ENCODE results near the gene MTARC1. TPM values are rescaled to one million over a fixed set of nuclear protein-coding genes. Genes with fewer than 3 reads are reported as not detected.

MTARC1 gene
- total and polyA plus RNA-seq, 9 of the 15 experiments (the other 6 are each of a cell fraction or from before 2014, with no cell fraction given), result 0.07 to 0.14 (median 0.11) TPM; not detected in 6

- H4K20me1 ChIP-seq (replicated peaks; ENCODE audit: control insufficient read depth, insufficient read depth, low read length), result no peaks in the 10 kb centered on the region
- H3K9ac ChIP-seq (ENCODE audit: insufficient read depth in 1 of 2, low read depth in 2 of 2, low read length in 2 of 2), result no peak overlapping the region
- H3K36me3 ChIP-seq (ENCODE audit: control insufficient read depth, insufficient read depth, low read length), result no peaks in the 10 kb centered on the region
- H3K27ac ChIP-seq (ENCODE audit: extremely low read depth, low read depth, low read length), result no peak overlapping the region
- no peak for DNase-seq (ENCODE audit: extremely low read depth in 1 of 4, low spot score in 3 of 4)
- peaks cover 2 to 9% of the 10 kb centered on the region in 2 experiments; a peak in 2 of 5 replicates for H3K27me3 ChIP-seq (ENCODE audit: control insufficient read depth in 2 of 2, insufficient read depth in 2 of 2, low read length in 2 of 2)
- no peak overlapping the region for H2AFZ ChIP-seq (ENCODE audit: low read depth, low read length)
- H3K9me1 ChIP-seq (ENCODE audit: control insufficient read depth, insufficient read depth, low read length), result no peaks in the 10 kb centered on the region
- ChIA-PET CTCF (ENCODE audit: low intra/inter-chr PET ratio) (no interaction called here), POLR2A (no interaction called here)
- no peak overlapping the region for H3K4me3 ChIP-seq
- intact Hi-C loops (cut with micrococcal nuclease) (no loop called here), in situ Hi-C loops (cut with MboI) (no loop called here)
- TF ChIP-seq SP1 (CRISPR knock-in tag; IDR thresholded peaks at IDR 0.05) (no peak), TOE1 (IDR thresholded peaks at IDR 0.05; ENCODE audit: borderline replicate concordance) (no peak), TOE1 (CRISPR knock-in tag; IDR thresholded peaks at IDR 0.05; ENCODE audit: borderline replicate concordance, low read depth) (no peak), TCF7 (IDR thresholded peaks at IDR 0.05; ENCODE audit: borderline replicate concordance) (no peak), ZBTB1 (CRISPR knock-in tag; IDR thresholded peaks at IDR 0.05; ENCODE audit: borderline replicate concordance, low read depth) (no peak)
- TF ChIP-seq, protein P1, sequence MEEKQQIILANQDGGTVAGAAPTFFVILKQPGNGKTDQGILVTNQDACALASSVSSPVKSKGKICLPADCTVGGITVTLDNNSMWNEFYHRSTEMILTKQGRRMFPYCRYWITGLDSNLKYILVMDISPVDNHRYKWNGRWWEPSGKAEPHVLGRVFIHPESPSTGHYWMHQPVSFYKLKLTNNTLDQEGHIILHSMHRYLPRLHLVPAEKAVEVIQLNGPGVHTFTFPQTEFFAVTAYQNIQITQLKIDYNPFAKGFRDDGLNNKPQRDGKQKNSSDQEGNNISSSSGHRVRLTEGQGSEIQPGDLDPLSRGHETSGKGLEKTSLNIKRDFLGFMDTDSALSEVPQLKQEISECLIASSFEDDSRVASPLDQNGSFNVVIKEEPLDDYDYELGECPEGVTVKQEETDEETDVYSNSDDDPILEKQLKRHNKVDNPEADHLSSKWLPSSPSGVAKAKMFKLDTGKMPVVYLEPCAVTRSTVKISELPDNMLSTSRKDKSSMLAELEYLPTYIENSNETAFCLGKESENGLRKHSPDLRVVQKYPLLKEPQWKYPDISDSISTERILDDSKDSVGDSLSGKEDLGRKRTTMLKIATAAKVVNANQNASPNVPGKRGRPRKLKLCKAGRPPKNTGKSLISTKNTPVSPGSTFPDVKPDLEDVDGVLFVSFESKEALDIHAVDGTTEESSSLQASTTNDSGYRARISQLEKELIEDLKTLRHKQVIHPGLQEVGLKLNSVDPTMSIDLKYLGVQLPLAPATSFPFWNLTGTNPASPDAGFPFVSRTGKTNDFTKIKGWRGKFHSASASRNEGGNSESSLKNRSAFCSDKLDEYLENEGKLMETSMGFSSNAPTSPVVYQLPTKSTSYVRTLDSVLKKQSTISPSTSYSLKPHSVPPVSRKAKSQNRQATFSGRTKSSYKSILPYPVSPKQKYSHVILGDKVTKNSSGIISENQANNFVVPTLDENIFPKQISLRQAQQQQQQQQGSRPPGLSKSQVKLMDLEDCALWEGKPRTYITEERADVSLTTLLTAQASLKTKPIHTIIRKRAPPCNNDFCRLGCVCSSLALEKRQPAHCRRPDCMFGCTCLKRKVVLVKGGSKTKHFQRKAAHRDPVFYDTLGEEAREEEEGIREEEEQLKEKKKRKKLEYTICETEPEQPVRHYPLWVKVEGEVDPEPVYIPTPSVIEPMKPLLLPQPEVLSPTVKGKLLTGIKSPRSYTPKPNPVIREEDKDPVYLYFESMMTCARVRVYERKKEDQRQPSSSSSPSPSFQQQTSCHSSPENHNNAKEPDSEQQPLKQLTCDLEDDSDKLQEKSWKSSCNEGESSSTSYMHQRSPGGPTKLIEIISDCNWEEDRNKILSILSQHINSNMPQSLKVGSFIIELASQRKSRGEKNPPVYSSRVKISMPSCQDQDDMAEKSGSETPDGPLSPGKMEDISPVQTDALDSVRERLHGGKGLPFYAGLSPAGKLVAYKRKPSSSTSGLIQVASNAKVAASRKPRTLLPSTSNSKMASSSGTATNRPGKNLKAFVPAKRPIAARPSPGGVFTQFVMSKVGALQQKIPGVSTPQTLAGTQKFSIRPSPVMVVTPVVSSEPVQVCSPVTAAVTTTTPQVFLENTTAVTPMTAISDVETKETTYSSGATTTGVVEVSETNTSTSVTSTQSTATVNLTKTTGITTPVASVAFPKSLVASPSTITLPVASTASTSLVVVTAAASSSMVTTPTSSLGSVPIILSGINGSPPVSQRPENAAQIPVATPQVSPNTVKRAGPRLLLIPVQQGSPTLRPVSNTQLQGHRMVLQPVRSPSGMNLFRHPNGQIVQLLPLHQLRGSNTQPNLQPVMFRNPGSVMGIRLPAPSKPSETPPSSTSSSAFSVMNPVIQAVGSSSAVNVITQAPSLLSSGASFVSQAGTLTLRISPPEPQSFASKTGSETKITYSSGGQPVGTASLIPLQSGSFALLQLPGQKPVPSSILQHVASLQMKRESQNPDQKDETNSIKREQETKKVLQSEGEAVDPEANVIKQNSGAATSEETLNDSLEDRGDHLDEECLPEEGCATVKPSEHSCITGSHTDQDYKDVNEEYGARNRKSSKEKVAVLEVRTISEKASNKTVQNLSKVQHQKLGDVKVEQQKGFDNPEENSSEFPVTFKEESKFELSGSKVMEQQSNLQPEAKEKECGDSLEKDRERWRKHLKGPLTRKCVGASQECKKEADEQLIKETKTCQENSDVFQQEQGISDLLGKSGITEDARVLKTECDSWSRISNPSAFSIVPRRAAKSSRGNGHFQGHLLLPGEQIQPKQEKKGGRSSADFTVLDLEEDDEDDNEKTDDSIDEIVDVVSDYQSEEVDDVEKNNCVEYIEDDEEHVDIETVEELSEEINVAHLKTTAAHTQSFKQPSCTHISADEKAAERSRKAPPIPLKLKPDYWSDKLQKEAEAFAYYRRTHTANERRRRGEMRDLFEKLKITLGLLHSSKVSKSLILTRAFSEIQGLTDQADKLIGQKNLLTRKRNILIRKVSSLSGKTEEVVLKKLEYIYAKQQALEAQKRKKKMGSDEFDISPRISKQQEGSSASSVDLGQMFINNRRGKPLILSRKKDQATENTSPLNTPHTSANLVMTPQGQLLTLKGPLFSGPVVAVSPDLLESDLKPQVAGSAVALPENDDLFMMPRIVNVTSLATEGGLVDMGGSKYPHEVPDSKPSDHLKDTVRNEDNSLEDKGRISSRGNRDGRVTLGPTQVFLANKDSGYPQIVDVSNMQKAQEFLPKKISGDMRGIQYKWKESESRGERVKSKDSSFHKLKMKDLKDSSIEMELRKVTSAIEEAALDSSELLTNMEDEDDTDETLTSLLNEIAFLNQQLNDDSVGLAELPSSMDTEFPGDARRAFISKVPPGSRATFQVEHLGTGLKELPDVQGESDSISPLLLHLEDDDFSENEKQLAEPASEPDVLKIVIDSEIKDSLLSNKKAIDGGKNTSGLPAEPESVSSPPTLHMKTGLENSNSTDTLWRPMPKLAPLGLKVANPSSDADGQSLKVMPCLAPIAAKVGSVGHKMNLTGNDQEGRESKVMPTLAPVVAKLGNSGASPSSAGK (IDR thresholded peaks at IDR 0.05), result no peak
- H3K79me2 ChIP-seq (ENCODE audit: control insufficient read depth, insufficient read depth, low read length), result no peaks in the 10 kb centered on the region
- H3K4me1 ChIP-seq (replicated peaks in 1 of 2; ENCODE audit: control insufficient read depth in 2 of 2, insufficient read depth in 2 of 2, low read length in 2 of 2), result no peaks in the 10 kb centered on the region
- no peak for ATAC-seq
- H3K9me3 ChIP-seq (replicated peaks; ENCODE audit: control insufficient read depth, insufficient read depth, low read depth, low read length), result no peaks in the 10 kb centered on the region
- WGBS (ENCODE audit: insufficient coverage, low coverage, missing lambda C conversion rate), result 0% methylated on average over 1 of the region's 1 CpG
- no peak for FAIRE-seq
- H3K4me2 ChIP-seq (ENCODE audit: insufficient read depth, low read length), result no peak overlapping the region
- no TSS peak for BruUV-seq (replicated peaks)
These were observed 44.9 kb upstream of the MTARC1 start for GRCh38 chr1:220741825-220742224.
